ENCODE measurements around the gene TMIE.

DNA sequence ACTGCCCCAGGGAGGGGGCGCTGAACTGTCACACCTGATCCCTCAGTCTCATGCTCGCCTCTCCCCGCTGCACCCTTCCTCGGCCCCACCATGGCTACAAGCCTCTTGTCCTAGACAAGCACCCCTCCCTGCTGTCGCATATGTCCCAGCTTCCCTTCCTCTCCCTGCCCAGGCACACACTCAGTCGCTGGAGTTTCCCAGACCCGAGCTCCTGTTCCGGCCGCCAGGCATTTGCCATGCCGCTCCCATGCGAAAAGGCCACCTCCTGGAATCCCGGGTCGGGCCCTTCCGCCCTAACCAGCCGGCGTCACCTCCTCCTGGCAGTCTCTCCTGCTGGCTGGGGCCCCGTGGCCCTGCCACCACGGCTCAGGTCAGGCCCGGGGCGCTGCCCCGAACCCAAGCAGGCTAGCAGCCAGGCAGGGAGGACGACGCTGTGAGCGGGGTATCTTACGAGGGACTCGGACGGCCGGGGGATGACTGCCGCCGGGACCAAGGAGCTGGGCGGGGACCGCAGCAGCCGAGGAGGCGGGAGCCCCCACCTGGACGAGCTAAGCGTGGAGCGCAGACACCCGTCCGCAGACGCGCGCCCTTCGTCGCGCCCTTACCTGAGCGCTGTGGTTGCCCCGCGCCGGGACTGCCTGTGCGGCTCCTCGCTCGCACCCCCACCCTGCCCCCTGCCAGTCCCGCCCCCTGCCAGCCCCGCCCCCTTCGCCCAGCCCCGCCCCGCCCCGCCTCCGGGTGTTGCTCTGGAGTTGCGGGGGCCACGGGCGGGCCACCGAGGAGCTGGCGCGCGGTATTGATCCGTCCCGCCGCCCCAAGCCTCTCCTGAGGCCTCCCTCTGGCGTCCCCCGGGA lies 7.9 kb upstream of the TMIE start, which contains the start of gene ALS2CL:
- TF ChIP-seq, protein P1, sequence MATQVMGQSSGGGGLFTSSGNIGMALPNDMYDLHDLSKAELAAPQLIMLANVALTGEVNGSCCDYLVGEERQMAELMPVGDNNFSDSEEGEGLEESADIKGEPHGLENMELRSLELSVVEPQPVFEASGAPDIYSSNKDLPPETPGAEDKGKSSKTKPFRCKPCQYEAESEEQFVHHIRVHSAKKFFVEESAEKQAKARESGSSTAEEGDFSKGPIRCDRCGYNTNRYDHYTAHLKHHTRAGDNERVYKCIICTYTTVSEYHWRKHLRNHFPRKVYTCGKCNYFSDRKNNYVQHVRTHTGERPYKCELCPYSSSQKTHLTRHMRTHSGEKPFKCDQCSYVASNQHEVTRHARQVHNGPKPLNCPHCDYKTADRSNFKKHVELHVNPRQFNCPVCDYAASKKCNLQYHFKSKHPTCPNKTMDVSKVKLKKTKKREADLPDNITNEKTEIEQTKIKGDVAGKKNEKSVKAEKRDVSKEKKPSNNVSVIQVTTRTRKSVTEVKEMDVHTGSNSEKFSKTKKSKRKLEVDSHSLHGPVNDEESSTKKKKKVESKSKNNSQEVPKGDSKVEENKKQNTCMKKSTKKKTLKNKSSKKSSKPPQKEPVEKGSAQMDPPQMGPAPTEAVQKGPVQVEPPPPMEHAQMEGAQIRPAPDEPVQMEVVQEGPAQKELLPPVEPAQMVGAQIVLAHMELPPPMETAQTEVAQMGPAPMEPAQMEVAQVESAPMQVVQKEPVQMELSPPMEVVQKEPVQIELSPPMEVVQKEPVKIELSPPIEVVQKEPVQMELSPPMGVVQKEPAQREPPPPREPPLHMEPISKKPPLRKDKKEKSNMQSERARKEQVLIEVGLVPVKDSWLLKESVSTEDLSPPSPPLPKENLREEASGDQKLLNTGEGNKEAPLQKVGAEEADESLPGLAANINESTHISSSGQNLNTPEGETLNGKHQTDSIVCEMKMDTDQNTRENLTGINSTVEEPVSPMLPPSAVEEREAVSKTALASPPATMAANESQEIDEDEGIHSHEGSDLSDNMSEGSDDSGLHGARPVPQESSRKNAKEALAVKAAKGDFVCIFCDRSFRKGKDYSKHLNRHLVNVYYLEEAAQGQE (IDR thresholded peaks at IDR 0.05; ENCODE audit: borderline replicate concordance in 1 of 2, low read depth in 1 of 2, low read length in 2 of 2), result no peak
- TF ChIP-seq ARNTL (CRISPR knock-in tag; IDR thresholded peaks at IDR 0.05), result no peak
- no peak for TF ChIP-seq NBN (conservative IDR thresholded peaks at IDR 0.05)
- no peak for TF ChIP-seq ARHGAP35 (CRISPR knock-in tag; IDR thresholded peaks at IDR 0.05; ENCODE audit: borderline replicate concordance)
- no peak for TF ChIP-seq MTF1 (CRISPR knock-in tag; IDR thresholded peaks at IDR 0.05)
- TF ChIP-seq, protein P2, sequence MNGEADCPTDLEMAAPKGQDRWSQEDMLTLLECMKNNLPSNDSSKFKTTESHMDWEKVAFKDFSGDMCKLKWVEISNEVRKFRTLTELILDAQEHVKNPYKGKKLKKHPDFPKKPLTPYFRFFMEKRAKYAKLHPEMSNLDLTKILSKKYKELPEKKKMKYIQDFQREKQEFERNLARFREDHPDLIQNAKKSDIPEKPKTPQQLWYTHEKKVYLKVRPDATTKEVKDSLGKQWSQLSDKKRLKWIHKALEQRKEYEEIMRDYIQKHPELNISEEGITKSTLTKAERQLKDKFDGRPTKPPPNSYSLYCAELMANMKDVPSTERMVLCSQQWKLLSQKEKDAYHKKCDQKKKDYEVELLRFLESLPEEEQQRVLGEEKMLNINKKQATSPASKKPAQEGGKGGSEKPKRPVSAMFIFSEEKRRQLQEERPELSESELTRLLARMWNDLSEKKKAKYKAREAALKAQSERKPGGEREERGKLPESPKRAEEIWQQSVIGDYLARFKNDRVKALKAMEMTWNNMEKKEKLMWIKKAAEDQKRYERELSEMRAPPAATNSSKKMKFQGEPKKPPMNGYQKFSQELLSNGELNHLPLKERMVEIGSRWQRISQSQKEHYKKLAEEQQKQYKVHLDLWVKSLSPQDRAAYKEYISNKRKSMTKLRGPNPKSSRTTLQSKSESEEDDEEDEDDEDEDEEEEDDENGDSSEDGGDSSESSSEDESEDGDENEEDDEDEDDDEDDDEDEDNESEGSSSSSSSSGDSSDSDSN (CRISPR knock-in tag; IDR thresholded peaks at IDR 0.05), result no peak
- no peak for TF ChIP-seq STAT5B (CRISPR knock-in tag; IDR thresholded peaks at IDR 0.05)
- TF ChIP-seq, protein P3, sequence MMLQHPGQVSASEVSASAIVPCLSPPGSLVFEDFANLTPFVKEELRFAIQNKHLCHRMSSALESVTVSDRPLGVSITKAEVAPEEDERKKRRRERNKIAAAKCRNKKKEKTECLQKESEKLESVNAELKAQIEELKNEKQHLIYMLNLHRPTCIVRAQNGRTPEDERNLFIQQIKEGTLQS (CRISPR knock-in tag; IDR thresholded peaks at IDR 0.05), result no peak
- TF ChIP-seq ZNF232 (CRISPR knock-in tag; IDR thresholded peaks at IDR 0.05; ENCODE audit: borderline replicate concordance), result no peak
- TF ChIP-seq, protein P4, sequence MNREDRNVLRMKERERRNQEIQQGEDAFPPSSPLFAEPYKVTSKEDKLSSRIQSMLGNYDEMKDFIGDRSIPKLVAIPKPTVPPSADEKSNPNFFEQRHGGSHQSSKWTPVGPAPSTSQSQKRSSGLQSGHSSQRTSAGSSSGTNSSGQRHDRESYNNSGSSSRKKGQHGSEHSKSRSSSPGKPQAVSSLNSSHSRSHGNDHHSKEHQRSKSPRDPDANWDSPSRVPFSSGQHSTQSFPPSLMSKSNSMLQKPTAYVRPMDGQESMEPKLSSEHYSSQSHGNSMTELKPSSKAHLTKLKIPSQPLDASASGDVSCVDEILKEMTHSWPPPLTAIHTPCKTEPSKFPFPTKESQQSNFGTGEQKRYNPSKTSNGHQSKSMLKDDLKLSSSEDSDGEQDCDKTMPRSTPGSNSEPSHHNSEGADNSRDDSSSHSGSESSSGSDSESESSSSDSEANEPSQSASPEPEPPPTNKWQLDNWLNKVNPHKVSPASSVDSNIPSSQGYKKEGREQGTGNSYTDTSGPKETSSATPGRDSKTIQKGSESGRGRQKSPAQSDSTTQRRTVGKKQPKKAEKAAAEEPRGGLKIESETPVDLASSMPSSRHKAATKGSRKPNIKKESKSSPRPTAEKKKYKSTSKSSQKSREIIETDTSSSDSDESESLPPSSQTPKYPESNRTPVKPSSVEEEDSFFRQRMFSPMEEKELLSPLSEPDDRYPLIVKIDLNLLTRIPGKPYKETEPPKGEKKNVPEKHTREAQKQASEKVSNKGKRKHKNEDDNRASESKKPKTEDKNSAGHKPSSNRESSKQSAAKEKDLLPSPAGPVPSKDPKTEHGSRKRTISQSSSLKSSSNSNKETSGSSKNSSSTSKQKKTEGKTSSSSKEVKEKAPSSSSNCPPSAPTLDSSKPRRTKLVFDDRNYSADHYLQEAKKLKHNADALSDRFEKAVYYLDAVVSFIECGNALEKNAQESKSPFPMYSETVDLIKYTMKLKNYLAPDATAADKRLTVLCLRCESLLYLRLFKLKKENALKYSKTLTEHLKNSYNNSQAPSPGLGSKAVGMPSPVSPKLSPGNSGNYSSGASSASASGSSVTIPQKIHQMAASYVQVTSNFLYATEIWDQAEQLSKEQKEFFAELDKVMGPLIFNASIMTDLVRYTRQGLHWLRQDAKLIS (CRISPR knock-in tag; IDR thresholded peaks at IDR 0.05), result no peak
